ENCODE data around the gene STRA6. TPM values are rescaled to one million over a fixed set of nuclear protein-coding genes. Genes with fewer than 3 reads are reported as not detected.
"Not testable (repeated sequence)": the region's sequence is repeated elsewhere in the genome, so short reads cannot be mapped to it uniquely, and the experiment has no call there.

The STRA6 gene
- total RNA-seq, 1 donor from 2014 or later = 4.9 TPM

- Mint-ChIP-seq H3K9me3 (ENCODE audit: low read depth) (no peaks in the 10 kb centered on the region), H3K4me1 (ENCODE audit: low read depth) (peaks cover 64% of the 10 kb centered on the region), H3K4me3 (ENCODE audit: unreplicated experiment) (no peak overlapping the region), H3K36me3 (ENCODE audit: low read depth) (peaks cover 2% of the 10 kb centered on the region), H3K27ac (ENCODE audit: unreplicated experiment) (no peak overlapping the region), H3K27me3 (ENCODE audit: low read depth) (no peaks in the 10 kb centered on the region)
- DNase-seq (ENCODE audit: low spot score) = no peak
- TF ChIP-seq CTCF (IDR thresholded peaks at IDR 0.05) = no peak
Measured at GRCh38 chr15:74170875-74171578, 31.6 kb downstream of the STRA6 start.

GRCh38 chr15:74170071-74170844 is 32.3 kb downstream of the STRA6 start:
- Mint-ChIP-seq H3K4me1 (ENCODE audit: low read depth) (peaks cover 56% of the 10 kb centered on the region), H3K27me3 (ENCODE audit: low read depth) (no peaks in the 10 kb centered on the region), H3K27ac (ENCODE audit: unreplicated experiment) (no peak overlapping the region), H3K9me3 (ENCODE audit: low read depth) (no peaks in the 10 kb centered on the region), H3K36me3 (ENCODE audit: low read depth) (peaks cover 2% of the 10 kb centered on the region), H3K4me3 (ENCODE audit: unreplicated experiment) (no peak overlapping the region)
- DNase-seq (ENCODE audit: low spot score) = no peak
- TF ChIP-seq CTCF (IDR thresholded peaks at IDR 0.05) = no peak

GRCh38 chr15:74168711-74169126 is 33.9 kb downstream of the STRA6 start:
- no peaks in the 10 kb centered on the region for H3K27me3 Mint-ChIP-seq (ENCODE audit: low read depth)
- no peaks in the 10 kb centered on the region for H3K36me3 Mint-ChIP-seq (ENCODE audit: low read depth)
- H3K4me3 Mint-ChIP-seq (ENCODE audit: unreplicated experiment) = no peak overlapping the region
- no peaks in the 10 kb centered on the region for H3K9me3 Mint-ChIP-seq (ENCODE audit: low read depth)
- no peak for DNase-seq (ENCODE audit: low spot score)
- H3K27ac Mint-ChIP-seq (ENCODE audit: unreplicated experiment) = no peak overlapping the region
- TF ChIP-seq CTCF (IDR thresholded peaks at IDR 0.05) = no peak
- H3K4me1 Mint-ChIP-seq (ENCODE audit: low read depth) = peaks cover 41% of the 10 kb centered on the region

- no peak overlapping the region for H3K27ac Mint-ChIP-seq (ENCODE audit: unreplicated experiment)
- no peak for TF ChIP-seq CTCF (IDR thresholded peaks at IDR 0.05)
- peaks cover 33% of the 10 kb centered on the region for H3K4me1 Mint-ChIP-seq (ENCODE audit: low read depth)
- H3K9me3 Mint-ChIP-seq (ENCODE audit: low read depth) = no peaks in the 10 kb centered on the region
- no peaks in the 10 kb centered on the region for H3K27me3 Mint-ChIP-seq (ENCODE audit: low read depth)
- H3K36me3 Mint-ChIP-seq (ENCODE audit: low read depth) = no peaks in the 10 kb centered on the region
- DNase-seq (ENCODE audit: low spot score) = no peak
- no peak overlapping the region for H3K4me3 Mint-ChIP-seq (ENCODE audit: unreplicated experiment)
Measured at GRCh38 chr15:74167891-74168331, 34.7 kb downstream of the STRA6 start.

GRCh38 chr15:74165461-74165860 is 37.1 kb downstream of the STRA6 start:
- Mint-ChIP-seq H3K9me3 (ENCODE audit: low read depth) (no peaks in the 10 kb centered on the region), H3K4me1 (ENCODE audit: low read depth) (peaks cover 25% of the 10 kb centered on the region), H3K27me3 (ENCODE audit: low read depth) (no peaks in the 10 kb centered on the region)

GRCh38 chr15:74162195-74162536 is 40.4 kb downstream of the STRA6 start:
- not testable (repeated sequence) for H3K27ac Mint-ChIP-seq (ENCODE audit: unreplicated experiment); H3K27me3 Mint-ChIP-seq (ENCODE audit: low read depth)
- peaks cover 39% of the 10 kb centered on the region for H3K4me1 Mint-ChIP-seq (ENCODE audit: low read depth)

More at GRCh38 chr15:74165461-74165860, 37.1 kb downstream of the STRA6 start:
- Mint-ChIP-seq H3K27ac (ENCODE audit: unreplicated experiment) (no peak overlapping the region), H3K4me3 (ENCODE audit: unreplicated experiment) (no peak overlapping the region), H3K36me3 (ENCODE audit: low read depth) (no peaks in the 10 kb centered on the region)
- no peak for DNase-seq (ENCODE audit: low spot score)
- TF ChIP-seq CTCF (IDR thresholded peaks at IDR 0.05) = no peak

GRCh38 chr15:74160390-74160789 is 42.2 kb downstream of the STRA6 start:
- not testable (repeated sequence) for H3K4me3 Mint-ChIP-seq (ENCODE audit: unreplicated experiment); DNase-seq (ENCODE audit: low spot score); H3K36me3 Mint-ChIP-seq (ENCODE audit: low read depth); H3K27me3 Mint-ChIP-seq (ENCODE audit: low read depth); H3K27ac Mint-ChIP-seq (ENCODE audit: unreplicated experiment); H3K9me3 Mint-ChIP-seq (ENCODE audit: low read depth)
- peaks cover 56% of the 10 kb centered on the region for H3K4me1 Mint-ChIP-seq (ENCODE audit: low read depth)

More at GRCh38 chr15:74162195-74162536, 40.4 kb downstream of the STRA6 start:
- not testable (repeated sequence) for H3K4me3 Mint-ChIP-seq (ENCODE audit: unreplicated experiment); DNase-seq (ENCODE audit: low spot score); H3K36me3 Mint-ChIP-seq (ENCODE audit: low read depth); H3K9me3 Mint-ChIP-seq (ENCODE audit: low read depth)

Measured in chondrocyte (in vitro differentiated cells).